Activated T-helper 9 cell treated with anti-CD3 and anti-CD28 coated beads, Interleukin-2, amount 50 U/mL, for 16 hours (primary cell): ENCODE data around the gene CLSTN2.

ENCODE experiments used
- DNase-seq: peaks from one replicate; pipeline ENCODE4 v3.0.0-alpha.2; 2020; ENCODE audit warnings: low read depth

The CLSTN2 gene

DNA sequence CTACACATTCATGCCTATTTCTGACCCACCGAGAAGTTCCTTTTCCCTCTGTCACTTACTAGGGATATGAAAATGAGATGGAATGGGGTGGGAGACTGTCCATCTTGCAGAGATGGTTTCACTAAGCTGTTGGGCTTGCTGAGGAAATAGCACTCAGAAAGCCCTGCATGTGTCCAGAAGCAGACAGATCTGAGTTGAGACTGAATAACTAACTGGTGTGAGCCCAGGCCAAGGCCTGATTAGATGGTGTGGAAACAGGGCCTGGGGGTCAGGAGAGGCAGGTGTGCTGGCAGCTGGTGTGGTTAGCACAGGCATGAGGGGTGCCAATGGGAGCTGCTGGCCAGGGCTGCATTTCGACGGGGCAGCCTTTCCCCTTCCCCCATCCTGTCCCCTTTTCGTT, 72.1 kb downstream of the CLSTN2 start:
- no peak for DNase-seq

GRCh38 chr3:140007911-140008869, 73.2 kb downstream of the CLSTN2 start:
- DNase-seq: no peak

DNA sequence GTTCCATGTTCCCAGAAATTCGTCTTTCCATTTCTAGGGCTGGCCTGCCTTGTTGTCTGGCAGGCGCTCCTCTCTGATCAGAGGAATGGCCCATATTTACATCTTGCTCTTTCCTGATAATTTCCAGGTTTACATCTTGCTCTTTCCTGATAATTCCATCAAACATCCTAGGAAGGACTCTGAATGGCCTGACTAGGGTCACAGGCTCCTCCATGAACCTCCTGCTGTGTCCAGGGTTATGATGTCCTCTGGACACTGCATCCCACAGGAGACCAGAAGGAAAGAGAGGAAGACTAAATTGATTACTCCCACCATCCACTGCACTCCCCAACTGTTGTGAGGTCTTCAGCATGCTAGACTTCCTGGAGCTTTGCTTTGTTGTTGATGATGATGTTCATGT, 75.4 kb downstream of the CLSTN2 start:
- DNase-seq: no peak

DNA sequence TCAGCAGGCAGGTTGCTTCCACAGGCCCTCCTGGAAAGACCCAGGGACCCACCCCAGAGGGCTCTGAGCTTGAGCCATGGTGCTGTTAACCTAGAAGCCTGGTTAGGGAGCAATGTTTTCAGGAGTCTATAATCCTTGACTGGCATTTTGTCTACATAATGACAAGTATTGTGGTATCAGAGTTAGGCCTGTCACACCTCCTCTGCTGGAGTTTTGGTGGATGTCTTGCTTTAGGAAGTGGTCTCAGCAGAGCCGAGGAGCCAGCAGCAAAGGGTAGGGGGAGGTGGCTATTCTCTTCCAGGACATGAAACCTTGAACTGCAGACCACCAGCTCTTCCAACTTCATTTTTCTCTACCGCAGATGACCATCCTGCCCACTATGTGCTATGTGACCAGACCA, 76.1 kb downstream of the CLSTN2 start:
- no peak for DNase-seq

DNA sequence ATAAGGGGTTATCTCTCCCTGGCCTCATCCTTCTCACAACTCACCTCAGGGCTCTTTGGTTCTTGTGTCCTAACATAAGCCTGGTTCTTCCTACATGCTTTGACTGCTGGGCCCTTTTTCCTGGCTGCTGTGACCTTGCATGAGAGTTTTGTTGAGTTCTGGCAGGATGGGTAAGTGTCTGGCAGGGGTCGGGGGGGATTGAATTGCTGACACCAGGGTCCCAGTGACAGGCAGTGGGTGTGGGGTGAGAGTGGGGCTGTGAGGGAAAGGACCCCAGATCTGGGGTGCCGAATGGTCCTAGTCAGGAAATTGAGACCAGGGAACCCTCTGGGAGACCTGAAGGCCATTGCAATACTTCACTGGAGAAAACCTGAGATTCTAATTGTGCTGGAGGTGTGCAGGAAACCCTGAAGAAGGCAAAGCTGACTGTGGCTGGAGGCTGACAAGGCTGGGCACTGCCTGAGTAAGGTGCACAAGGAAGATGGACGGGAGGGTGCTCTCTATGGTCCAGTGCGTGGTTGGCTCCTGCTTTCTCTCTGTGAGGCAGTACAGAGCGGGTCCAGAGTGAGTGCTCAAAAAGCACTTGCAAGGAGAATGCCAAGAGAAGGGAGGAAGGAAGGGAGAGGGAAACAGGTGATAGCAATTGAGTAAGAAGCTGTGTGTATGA, 76.8 kb downstream of the CLSTN2 start:
- DNase-seq: no peak

- no peak for DNase-seq
Measured at GRCh38 chr3:140013220-140013619, 78.2 kb downstream of the CLSTN2 start.

DNA sequence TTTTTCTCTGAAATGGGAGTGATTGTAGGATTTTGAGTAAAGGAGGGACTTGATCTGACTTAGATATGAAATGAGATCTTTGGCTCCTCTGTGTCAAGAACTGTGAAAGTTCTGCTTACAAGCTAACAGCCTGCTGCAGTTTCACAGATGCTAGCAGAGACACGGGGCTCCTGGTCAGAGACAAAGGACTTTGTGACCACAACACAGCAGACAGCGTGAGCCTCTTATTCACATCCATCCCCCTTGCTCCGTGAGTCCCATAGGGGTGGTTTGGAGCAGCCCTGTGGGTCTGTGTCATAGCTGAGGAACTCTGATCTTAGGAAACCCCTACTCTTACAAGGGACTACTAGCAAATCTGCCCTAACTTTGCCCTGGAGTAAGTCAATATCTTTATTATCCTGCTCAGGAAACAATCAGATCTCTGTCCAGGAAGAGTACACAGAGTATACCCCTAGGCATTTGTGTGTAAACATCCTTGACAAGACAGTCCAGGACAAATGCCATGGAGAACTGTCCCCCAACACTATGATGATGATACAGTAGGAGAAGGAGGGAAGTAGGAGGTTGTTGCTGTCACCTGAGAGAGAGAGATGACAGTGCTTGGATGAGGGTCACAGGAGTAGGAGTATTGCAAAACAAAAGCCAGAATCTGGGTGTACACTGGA, 80.0 kb downstream of the CLSTN2 start:
- no peak for DNase-seq

DNA sequence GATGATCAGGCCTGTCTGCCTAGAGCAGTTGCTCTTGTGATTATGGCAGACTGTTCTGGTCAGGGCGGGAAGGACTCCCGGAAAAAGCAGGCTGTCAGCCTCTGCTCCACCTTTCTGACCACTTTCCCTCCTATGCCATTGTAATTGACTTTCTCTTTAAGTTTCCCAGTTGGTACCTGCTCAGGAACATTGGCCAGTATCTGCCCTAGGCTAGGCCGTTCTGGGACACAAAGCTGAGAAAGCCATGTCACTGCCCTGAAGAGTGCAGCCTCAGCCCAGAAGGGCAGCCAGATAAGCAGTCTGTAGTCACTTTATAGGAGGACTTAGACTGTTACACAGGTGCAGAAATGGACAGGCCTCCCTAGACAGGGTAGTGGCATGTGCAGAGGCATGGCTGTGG, 80.8 kb downstream of the CLSTN2 start:
- DNase-seq: no peak

GRCh38 chr3:140018556-140018955, 83.6 kb downstream of the CLSTN2 start:
- DNase-seq: no peak

- no peak for DNase-seq
Measured at GRCh38 chr3:140019946-140020345, 85.0 kb downstream of the CLSTN2 start.

DNA sequence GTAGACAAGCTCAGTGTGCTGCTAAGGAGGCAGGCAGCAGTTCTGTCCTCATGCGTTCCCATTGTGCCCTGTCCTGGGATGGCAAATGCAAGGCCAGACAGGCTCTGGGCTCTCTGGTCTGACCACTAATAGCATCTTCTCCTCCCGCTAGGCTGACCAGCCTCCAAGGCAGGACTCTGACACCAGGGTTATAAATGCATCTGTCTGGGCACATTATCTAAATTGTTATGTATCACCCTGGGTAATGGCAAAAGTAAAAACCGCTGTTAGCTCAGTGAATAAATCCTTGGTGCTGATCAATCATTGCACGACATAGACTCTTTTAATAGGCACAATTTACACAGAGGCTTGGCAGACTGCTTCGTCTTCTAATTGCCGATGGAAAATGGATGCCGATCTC, 85.6 kb downstream of the CLSTN2 start:
- DNase-seq: no peak

GRCh38 chr3:140021269-140021668, 86.3 kb downstream of the CLSTN2 start:
- DNase-seq: no peak

GRCh38 chr3:140022066-140022770, 87.2 kb downstream of the CLSTN2 start:
- DNase-seq: no peak

GRCh38 chr3:140023616-140024530, 88.9 kb downstream of the CLSTN2 start:
- DNase-seq: no peak

DNA sequence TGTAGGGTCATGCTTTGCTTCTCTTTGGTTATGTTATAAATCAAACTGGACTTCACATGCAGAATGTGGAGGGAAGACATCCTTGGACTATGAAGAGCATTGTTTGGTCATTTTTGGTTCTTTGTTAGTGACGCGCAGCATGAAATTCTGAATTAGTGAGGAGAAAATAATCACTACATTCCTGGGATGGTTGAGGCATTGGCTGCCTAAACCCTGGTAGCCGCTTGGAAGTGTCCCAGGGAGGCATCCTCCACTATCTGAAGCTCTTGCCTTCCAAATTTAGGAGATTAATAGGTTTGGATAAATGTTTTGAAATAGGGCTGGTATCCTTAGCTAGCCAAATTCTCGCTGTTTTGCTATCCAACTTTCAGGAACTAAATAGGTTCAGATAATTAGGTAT, 96.2 kb downstream of the CLSTN2 start:
- DNase-seq: no peak

DNA sequence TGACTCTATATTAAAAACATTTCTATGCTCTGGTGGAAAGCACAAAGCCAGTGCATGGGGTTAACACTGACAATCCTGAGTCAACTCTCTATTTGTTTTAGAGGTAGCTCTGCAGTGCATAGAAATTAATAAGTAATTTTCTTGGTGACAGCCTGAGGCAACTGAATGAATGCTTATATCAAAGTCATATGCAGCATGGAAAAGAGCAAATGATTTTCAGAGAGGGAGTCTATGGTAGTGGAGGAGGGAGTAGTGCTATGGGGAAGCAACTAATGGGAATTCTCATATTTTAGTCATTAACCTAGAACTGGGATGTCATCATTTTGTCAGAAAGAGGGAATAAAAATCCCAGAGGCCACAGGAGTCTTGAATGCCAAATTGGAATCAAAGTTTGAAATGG, 99.1 kb downstream of the CLSTN2 start:
- no peak for DNase-seq

DNA sequence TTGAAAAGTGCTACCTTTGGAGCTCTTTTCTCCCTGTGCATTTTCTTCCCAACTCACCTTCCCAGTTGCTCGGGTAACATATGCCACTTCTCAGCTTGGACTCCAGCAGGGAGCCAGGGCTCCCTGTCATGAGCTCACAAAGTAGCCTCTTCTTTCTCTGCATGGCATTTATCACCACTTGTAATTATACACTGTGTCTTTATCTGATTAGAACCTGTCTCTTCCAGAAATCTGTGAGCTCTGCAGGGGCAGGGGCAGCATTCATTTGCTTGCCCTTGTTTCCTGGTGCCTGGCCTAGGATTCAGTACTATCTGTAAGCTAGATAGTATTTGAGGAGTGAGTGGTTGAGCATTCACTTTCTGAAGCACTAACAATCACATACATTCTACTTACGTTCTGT, 100.9 kb downstream of the CLSTN2 start:
- DNase-seq: no peak

DNA sequence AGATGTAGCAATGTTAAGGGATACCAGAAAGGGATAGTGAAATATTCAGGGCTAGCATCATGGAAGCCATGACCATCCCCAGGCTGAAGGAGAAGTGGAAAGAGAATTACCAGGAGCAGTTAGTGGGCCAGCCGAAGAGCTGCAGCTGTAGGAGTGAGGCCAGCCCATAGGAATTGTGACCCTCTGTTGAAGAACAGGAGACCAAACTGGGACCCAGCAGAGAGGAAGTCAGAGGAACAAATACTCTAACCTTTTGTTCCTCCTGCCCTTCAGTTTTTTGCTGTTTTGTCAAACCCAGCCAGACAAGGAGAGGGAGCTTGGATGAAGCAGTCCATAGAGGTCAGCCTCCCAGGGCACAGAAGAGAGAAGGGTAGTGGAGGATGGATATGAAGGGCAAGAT, 115.4 kb downstream of the CLSTN2 start:
- DNase-seq: no peak

DNA sequence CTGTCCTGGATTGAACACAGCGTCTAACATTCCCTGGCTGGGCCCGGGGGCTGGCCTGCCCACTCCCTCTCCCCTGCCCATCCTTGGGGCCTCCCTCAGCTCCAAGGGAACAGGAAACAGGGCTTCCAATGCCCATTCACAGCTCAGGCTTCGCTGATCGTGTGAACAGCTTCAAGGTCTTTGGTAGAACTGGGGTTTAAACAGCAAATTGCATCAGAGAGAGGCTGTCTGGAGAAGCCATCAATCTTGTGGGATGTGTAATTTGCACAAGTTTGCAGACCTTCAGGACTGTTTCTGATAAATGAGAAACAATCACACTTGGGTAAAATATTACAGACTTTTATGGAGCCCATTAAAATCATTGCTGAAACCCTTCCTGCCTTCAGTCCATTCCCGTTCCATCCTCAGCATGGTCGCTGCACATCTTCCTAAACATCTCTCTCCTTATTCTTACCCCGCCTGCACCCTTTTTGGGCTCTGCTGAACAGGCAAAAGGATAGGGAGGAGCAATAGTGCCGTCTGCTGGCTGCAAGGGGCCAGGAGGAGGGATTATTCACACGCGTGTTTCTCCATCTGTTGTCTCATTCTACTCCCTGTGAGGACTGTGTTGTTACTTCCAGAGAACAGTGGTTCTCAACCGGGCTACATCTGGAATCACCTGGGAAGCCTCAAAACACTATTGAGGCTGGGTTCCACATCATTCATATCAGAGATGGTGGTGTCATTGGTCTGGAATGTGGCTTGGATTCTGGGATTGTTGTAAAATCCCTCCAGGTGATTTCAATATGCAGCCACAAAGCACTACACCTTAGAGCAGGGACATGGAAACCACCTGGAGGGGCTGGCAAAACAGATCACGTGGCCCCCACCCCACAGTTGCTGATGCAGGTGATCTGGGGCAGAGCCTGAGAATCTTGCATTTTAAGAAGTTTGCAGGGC, 116.3 kb downstream of the CLSTN2 start:
- DNase-seq: no peak
